HUES64 (cell line): ENCODE measurements around the gene WWC2.

ENCODE experiments used
- H3K27ac ChIP-seq: 2 replicates; pipeline ENCODE4 v1.7.0; 2013; ENCODE audit warnings: low read depth, low read length, inconsistent platforms
- H3K27me3 ChIP-seq: 2 replicates; pipeline ENCODE4 v1.6.1; 2013; ENCODE audit warnings: mild to moderate bottlenecking, low read length; ENCODE audit not compliant: insufficient read depth
- H3K36me3 ChIP-seq: 2 replicates; pipeline ENCODE4 v1.6.1; 2013; ENCODE audit warnings: mild to moderate bottlenecking, low read length; ENCODE audit not compliant: insufficient read depth
- H3K4me1 ChIP-seq: 2 replicates; pipeline ENCODE4 v1.6.1; 2013; ENCODE audit warnings: mild to moderate bottlenecking, low read length, moderate library complexity; ENCODE audit not compliant: insufficient read depth
- H3K4me3 ChIP-seq: 2 replicates; pipeline ENCODE4 v1.5.1; 2013; ENCODE audit warnings: mild to moderate bottlenecking, low read length, moderate library complexity
- H3K9ac ChIP-seq: 2 replicates; pipeline ENCODE4 v1.6.1; 2013; ENCODE audit warnings: mild to moderate bottlenecking, low read depth, low read length
- H3K9me3 ChIP-seq: 2 replicates; pipeline ENCODE4 v1.6.1; 2013; ENCODE audit warnings: low read depth, low read length; ENCODE audit not compliant: insufficient read depth
- WGBS: fragments of 150-250, 120-280 bp; methylation state at CpG from one replicate; pipeline ENCODE4 v1.1.7; 2013; ENCODE audit warnings: missing lambda C conversion rate; 5-methylcytosine and 5-hydroxymethylcytosine counted together

WWC2 gene

GRCh38 chr4:183329954-183330742, 231.1 kb downstream of the WWC2 start:
- WGBS: 80% methylated on average over 9 of the region's 10 CpGs
- no peaks in the 10 kb centered on the region for H3K27me3 ChIP-seq
- H3K27ac ChIP-seq: no peak overlapping the region
- no peak overlapping the region for H3K9ac ChIP-seq
- no peaks in the 10 kb centered on the region for H3K4me1 ChIP-seq
- no peak overlapping the region for H3K4me3 ChIP-seq
- H3K9me3 ChIP-seq: peaks cover 12% of the 10 kb centered on the region; the same call in 1 of the 2 replicates
- H3K36me3 ChIP-seq: no peaks in the 10 kb centered on the region

GRCh38 chr4:183330841-183331240, 231.8 kb downstream of the WWC2 start:
- Histone ChIP-seq H3K9ac (no peak overlapping the region), H3K27ac (no peak overlapping the region), H3K4me3 (no peak overlapping the region), H3K27me3 (no peaks in the 10 kb centered on the region), H3K4me1 (no peaks in the 10 kb centered on the region), H3K36me3 (no peaks in the 10 kb centered on the region), H3K9me3 (peaks cover 12% of the 10 kb centered on the region; the same call in 1 of the 2 replicates)
- WGBS: 87% methylated on average over 2 of the region's 2 CpGs

- WGBS: 86% methylated on average over 10 of the region's 11 CpGs
- no peak overlapping the region for H3K9ac ChIP-seq
- 0 out of 2 replicates have a peak, but pooled peaks cover 4% of the 10 kb centered on the region for H3K9me3 ChIP-seq
- no peak overlapping the region for H3K4me3 ChIP-seq
- H3K27ac ChIP-seq: no peak overlapping the region
- no peaks in the 10 kb centered on the region for H3K27me3 ChIP-seq
- H3K4me1 ChIP-seq: no peaks in the 10 kb centered on the region
- H3K36me3 ChIP-seq: no peaks in the 10 kb centered on the region
Measured at GRCh38 chr4:183332447-183332846, 233.4 kb downstream of the WWC2 start.

- no peaks in the 10 kb centered on the region for H3K27me3 ChIP-seq
- whole genome bisulfite sequencing: 93% methylated on average over 9 of the region's 9 CpGs
- no peak overlapping the region for H3K4me3 ChIP-seq
- H3K27ac ChIP-seq: no peak overlapping the region
- H3K9ac ChIP-seq: no peak overlapping the region
- H3K36me3 ChIP-seq: no peaks in the 10 kb centered on the region
- H3K4me1 ChIP-seq: no peaks in the 10 kb centered on the region
- 0 out of 2 replicates have a peak, but pooled peaks cover 4% of the 10 kb centered on the region for H3K9me3 ChIP-seq
Measured at GRCh38 chr4:183333202-183333601, 234.1 kb downstream of the WWC2 start.

GRCh38 chr4:183333983-183334382, 234.9 kb downstream of the WWC2 start:
- Histone ChIP-seq H3K27me3 (no peaks in the 10 kb centered on the region), H3K9ac (no peak overlapping the region), H3K4me1 (no peaks in the 10 kb centered on the region), H3K4me3 (no peak overlapping the region), H3K27ac (no peak overlapping the region), H3K36me3 (no peaks in the 10 kb centered on the region), H3K9me3 (0 out of 2 replicates have a peak, but pooled peaks cover 4% of the 10 kb centered on the region)
- WGBS: 89% methylated on average over 5 of the region's 6 CpGs

- Histone ChIP-seq H3K27ac (no peak overlapping the region), H3K36me3 (no peaks in the 10 kb centered on the region), H3K27me3 (no peaks in the 10 kb centered on the region), H3K9me3 (no peaks in the 10 kb centered on the region), H3K4me1 (no peaks in the 10 kb centered on the region), H3K4me3 (no peak overlapping the region), H3K9ac (no peak overlapping the region)
- WGBS: 87% methylated on average over 3 of the region's 3 CpGs
Measured at GRCh38 chr4:183335369-183335940, 236.4 kb downstream of the WWC2 start.

GRCh38 chr4:183337349-183337748, 238.3 kb downstream of the WWC2 start:
- H3K9ac ChIP-seq: no peak overlapping the region
- no peaks in the 10 kb centered on the region for H3K27me3 ChIP-seq
- no peak overlapping the region for H3K4me3 ChIP-seq
- H3K9me3 ChIP-seq: no peaks in the 10 kb centered on the region
- 90% methylated on average over 9 of the region's 9 CpGs for WGBS
- no peak overlapping the region for H3K27ac ChIP-seq
- H3K36me3 ChIP-seq: no peaks in the 10 kb centered on the region
- H3K4me1 ChIP-seq: no peaks in the 10 kb centered on the region

- WGBS: 91% methylated on average over 7 of the region's 7 CpGs
- H3K9me3 ChIP-seq: no peaks in the 10 kb centered on the region
- no peak overlapping the region for H3K4me3 ChIP-seq
- H3K27me3 ChIP-seq: no peaks in the 10 kb centered on the region
- no peak overlapping the region for H3K9ac ChIP-seq
- no peaks in the 10 kb centered on the region for H3K4me1 ChIP-seq
- H3K36me3 ChIP-seq: no peaks in the 10 kb centered on the region
- H3K27ac ChIP-seq: no peak overlapping the region
Measured at GRCh38 chr4:183337833-183338232, 238.8 kb downstream of the WWC2 start.

- Histone ChIP-seq H3K27me3 (no peaks in the 10 kb centered on the region), H3K9ac (no peak overlapping the region), H3K4me1 (no peaks in the 10 kb centered on the region), H3K27ac (no peak overlapping the region), H3K9me3 (no peaks in the 10 kb centered on the region), H3K4me3 (no peak overlapping the region), H3K36me3 (no peaks in the 10 kb centered on the region)
- 91% methylated on average over 38 of the region's 40 CpGs for WGBS
Measured at GRCh38 chr4:183342541-183343533, 243.8 kb downstream of the WWC2 start.

- 94% methylated on average over 7 of the region's 7 CpGs for WGBS
- no peaks in the 10 kb centered on the region for H3K36me3 ChIP-seq
- H3K4me3 ChIP-seq: no peak overlapping the region
- H3K27me3 ChIP-seq: no peaks in the 10 kb centered on the region
- H3K27ac ChIP-seq: no peak overlapping the region
- no peaks in the 10 kb centered on the region for H3K4me1 ChIP-seq
- no peak overlapping the region for H3K9ac ChIP-seq
- H3K9me3 ChIP-seq: no peaks in the 10 kb centered on the region
Measured at GRCh38 chr4:183343730-183344129, 244.7 kb downstream of the WWC2 start.
